GDM1 (cell line): ENCODE data around the gene RANBP9.

Source experiments
- DNase-seq: peaks from one replicate; lab custom pipeline; 2025; lab: John Stamatoyannopoulos, UW

The RANBP9 gene

GRCh38 chr6:13677878-13678254 is 33.8 kb downstream of the RANBP9 start:
- no peak for DNase-seq

- DNase-seq: no peak
Measured at GRCh38 chr6:13676551-13677156, 35.0 kb downstream of the RANBP9 start.

GRCh38 chr6:13674533-13675190 is 37.0 kb downstream of the RANBP9 start:
- no peak for DNase-seq

GRCh38 chr6:13673825-13674444 is 37.7 kb downstream of the RANBP9 start:
- DNase-seq: no peak

GRCh38 chr6:13673368-13673767 is 38.3 kb downstream of the RANBP9 start:
- no peak for DNase-seq

GRCh38 chr6:13672904-13673303 is 38.7 kb downstream of the RANBP9 start:
- no peak for DNase-seq

- no peak for DNase-seq
Measured at GRCh38 chr6:13671548-13672127, 40.0 kb downstream of the RANBP9 start.

GRCh38 chr6:13669476-13669875 is 42.2 kb downstream of the RANBP9 start:
- no peak for DNase-seq

GRCh38 chr6:13668291-13668928 is 43.2 kb downstream of the RANBP9 start:
- DNase-seq: no peak

- no peak for DNase-seq
Measured at GRCh38 chr6:13667655-13668054, 44.0 kb downstream of the RANBP9 start.

- DNase-seq: no peak
Measured at GRCh38 chr6:13666194-13667105, 45.2 kb downstream of the RANBP9 start.

GRCh38 chr6:13664703-13665352 is 46.8 kb downstream of the RANBP9 start:
- no peak for DNase-seq

GRCh38 chr6:13663986-13664385 is 47.6 kb downstream of the RANBP9 start:
- no peak for DNase-seq

GRCh38 chr6:13662651-13663334 is 48.8 kb downstream of the RANBP9 start:
- DNase-seq: no peak

GRCh38 chr6:13661647-13662046 is 50.0 kb downstream of the RANBP9 start:
- DNase-seq: no peak

- DNase-seq: no peak
Measured at GRCh38 chr6:13660893-13661292, 50.7 kb downstream of the RANBP9 start.

GRCh38 chr6:13660273-13660672 is 51.4 kb downstream of the RANBP9 start:
- no peak for DNase-seq

GRCh38 chr6:13655700-13656099 is 55.9 kb downstream of the RANBP9 start:
- no peak for DNase-seq

- no peak for DNase-seq
Measured at GRCh38 chr6:13654496-13654895, 57.1 kb downstream of the RANBP9 start.

- DNase-seq: no peak
Measured at GRCh38 chr6:13653296-13653695, 58.3 kb downstream of the RANBP9 start.

GRCh38 chr6:13649393-13649792 is 62.2 kb downstream of the RANBP9 start:
- DNase-seq: no peak
